ELF-1 (cell line): ENCODE results near the gene TTLL1.
"Not testable (repeated sequence)": the region's sequence is repeated elsewhere in the genome, so short reads cannot be mapped to it uniquely, and the experiment has no call there.

Experiments used
- DNase-seq: peaks from one replicate; pipeline ENCODE4 v3.0.0-alpha.2; 2016; ENCODE audit warnings: low read depth, low spot score

Gene TTLL1

DNA sequence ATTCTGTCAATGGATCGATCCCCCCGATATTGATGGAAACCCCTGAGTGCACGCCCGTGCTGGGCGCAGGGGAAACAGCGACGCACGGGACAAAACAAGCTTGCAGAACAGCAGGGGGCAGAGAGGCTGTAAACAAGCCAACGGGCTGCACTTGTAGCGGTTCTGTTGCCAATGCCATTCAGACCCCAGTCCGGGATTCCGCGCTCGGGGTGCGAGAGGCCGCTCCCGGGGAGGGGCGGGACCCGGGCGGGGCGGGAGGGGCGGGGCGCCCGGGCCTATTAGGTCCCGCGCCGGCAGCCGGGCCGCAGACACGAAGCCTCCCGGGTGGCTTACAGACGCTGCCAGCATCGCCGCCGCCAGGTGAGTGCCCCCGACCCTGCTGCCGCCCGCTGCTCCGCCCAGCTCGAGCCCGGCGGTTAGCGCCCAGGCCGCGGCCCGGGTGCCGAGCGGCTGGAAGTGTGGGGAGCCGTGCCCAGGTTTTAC is 21.3 kb upstream of the TTLL1 start, which contains the start of gene BIK:
Gene BIK, plus strand, starts transcription at position 307 of the 483 bp plus-strand sequence. CDS start 13,273 bp downstream, outside the sequence.
- DNase-seq = peak; percentile 72

DNA sequence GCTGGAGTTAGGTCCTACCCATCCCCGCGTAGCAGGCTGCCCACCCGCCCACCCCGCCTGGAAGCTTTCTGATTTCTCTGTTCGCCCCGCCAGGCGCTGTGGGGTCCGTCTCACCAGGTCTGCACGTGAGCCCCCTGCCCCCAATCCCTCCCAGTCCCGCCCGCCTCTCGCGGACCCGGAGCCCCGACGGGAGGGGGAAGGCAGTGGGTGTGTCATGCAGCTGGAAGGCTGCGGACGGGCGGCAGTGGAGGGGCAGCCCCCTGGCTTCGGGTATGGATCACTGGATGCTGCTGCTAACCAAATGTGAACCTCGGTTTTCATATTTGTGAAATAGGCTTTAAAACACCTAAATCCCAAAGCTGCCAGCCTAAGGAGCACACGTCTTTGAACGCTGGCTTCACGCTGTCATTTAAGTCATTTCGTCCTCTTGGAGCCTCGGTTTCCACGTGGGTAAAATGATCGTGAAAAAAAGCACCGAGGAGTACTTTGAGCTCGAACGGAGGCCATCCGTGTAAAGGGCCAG is 20.8 kb upstream of the TTLL1 start:
- DNase-seq = peak; percentile 52

DNA sequence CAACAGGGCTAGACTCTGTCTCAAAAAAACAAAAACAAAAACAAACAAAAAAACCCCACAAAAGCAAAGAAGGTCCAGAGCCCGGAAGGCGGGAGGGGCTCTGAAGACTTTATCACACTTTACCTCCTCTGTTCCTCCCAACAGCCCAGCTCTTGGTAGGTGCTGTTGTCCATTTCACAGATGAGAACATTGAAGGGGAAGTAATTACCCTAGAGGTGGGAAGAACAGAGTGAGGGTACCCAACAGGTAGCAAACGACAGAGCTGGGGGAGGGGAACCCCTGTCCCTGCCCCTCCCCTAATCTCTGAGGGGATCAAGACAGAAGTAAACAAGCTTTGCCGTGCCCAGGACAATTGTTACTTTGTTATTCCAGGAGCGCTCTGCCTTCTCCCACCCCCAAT is 20.3 kb upstream of the TTLL1 start:
- DNase-seq = no peak

DNA sequence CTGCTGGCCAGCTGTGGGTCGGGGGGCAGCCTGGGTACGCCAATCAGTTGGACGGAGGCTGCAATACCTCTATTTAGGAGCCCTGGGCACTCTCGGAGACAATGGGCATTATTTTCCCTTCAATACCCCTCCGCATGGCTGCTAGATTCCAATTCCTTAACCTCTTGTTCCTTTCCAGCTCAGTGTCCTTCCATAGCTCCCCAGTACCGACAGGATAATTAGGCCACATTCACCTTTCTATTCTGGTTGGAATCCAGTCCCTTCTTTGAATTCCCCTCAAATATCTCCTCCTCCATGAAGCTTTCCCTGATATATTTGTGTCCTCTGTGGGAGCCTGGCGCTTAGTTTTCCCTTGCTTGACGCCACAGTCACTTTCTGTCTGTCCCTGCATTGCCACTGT is 17.1 kb upstream of the TTLL1 start:
- no peak for DNase-seq

DNA sequence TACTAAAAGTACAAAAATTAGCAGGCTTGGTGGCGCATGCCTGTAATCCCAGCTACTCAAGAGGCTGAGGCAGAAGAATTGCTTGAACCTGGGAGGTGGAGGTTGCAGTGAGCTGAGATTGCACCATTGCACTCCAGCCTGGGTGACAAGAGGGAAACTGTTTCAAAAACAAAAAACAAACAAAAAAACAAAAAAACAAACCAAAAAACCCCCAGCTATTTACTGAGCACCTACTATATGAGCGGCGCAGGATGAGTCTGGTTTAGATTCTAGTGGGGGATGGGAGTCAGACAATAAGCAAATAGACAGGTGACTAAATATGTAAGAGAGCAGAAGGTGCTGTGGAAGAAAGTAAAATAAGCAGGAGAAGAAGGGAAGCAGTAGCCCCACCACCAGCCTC is 15.8 kb upstream of the TTLL1 start:
- DNase-seq = not testable (repeated sequence)

DNA sequence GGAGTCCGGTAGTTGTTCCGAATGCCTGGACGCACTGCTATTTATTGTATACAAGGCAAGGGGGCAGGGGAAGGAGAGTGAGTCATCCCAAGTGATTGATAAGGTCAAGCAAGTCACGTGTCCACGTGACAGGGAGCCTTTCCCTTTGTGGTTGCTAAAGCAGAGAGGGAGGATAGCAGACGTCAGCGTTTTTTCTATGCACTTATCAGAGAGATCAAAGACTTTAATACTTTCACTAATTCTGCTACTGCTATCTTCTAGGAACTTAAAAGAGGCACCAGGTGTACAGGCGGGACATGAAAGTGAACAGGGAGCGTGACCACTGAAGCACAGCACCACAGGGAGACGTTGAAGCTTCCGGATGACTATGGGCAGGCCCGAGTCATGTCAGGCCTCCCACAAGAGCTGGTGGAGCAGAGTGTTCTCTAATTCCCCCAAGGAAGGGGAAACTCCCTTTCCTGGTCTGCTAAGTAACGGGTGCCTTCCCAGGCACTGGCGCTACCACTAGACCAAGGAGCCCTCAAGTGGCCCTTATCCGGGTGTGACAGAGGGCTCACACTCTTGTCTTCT is 14.9 kb upstream of the TTLL1 start:
- peak; percentile 91 for DNase-seq

DNA sequence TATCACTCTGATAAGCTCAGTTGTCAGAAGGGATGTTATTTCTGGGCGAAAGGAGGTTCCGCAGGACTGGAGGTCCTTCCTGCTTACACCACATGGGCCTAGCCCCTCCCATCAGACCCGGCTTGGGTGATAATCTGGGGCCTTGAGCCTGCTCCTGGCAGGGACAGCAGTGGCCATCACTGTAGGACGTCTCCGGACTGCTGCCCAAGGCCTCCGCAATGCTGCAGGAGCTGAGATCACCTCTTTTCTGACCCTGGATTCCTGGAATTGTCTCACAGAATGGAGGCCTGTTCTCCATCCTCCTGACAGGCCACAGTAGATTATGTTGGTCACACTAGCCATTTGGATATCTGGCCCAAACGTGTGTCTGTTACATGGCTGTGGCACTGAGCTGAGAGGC is 12.1 kb upstream of the TTLL1 start:
- peak; percentile 85 for DNase-seq

DNA sequence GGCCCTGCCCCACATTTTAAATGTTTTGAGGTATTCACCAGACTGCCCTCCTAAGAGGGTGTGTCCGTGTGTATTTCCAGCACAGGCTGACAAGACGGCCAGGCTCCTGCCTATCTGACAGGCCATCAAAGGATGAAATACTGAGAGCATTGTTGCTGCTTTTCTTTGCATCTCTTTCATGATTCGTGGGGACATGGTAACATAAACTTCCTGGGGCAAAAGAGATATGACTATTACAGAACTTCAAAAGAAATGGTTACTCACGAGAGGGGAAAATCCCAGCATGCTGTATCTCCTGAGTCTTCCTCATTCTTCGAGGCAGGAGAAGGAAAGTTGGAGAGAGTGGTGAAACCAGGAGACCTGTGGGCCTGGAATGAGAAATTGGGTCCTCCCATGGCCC is 11.0 kb upstream of the TTLL1 start:
- DNase-seq = no peak

DNA sequence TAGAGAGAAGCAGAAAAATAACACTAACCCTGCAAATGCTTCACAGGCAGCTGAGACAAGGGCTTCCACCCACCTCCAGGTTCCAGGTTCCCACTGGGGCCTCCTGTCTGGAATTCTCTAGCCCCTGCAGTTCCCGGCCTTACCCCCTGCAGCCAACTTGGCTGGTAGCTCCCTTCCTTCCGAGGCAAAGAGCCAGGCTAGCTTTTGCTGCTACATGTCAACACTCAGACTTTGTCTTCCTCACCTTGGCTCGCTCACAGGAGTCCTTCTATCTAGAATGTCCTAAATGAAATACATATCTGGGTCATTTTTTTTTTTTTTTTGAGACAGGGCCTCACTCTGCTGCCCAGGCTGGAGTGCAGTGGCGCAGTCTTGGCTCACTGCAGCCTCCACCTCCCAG is 9.9 kb upstream of the TTLL1 start:
- DNase-seq = no peak

DNA sequence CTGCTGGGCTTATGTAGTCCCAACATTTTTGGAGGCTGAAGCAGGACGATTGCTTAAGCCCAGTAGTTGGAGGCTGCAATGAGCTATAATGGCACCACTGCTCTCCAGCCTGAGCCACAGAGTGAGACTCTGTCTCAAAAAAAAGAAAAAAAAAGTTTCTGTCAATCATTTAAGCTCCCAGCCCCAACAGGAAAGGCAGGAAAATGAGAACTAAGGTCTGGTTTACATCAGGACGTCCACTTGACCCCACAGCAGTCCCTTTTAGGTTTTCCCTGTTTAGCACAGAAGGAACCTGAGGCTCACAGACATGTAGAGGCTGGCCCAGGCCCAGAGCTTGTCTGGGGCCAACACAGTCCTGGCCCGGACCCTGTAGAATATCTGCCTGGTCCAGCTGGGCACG is 9.2 kb upstream of the TTLL1 start:
- peak; percentile 63 for DNase-seq

DNA sequence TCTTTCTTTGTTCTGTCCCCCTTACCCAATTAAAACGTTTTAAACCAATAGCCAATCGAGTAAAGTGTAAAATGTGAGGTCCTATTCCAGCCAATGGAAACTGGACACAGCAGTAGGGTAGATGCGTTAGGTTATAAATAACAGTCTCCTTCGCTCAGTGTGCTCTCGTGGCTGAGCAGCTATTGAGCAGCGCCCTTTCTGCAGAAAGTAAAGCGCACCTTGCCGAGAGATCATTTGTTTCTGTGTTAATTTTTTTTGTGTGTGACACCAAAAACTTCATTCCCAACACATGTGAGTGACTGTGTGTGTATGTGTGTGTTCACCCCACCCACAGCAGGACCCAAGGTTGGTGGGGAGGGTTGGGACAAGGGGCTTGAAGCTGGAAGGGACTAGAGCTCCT is 7.2 kb upstream of the TTLL1 start:
- DNase-seq = no peak

DNA sequence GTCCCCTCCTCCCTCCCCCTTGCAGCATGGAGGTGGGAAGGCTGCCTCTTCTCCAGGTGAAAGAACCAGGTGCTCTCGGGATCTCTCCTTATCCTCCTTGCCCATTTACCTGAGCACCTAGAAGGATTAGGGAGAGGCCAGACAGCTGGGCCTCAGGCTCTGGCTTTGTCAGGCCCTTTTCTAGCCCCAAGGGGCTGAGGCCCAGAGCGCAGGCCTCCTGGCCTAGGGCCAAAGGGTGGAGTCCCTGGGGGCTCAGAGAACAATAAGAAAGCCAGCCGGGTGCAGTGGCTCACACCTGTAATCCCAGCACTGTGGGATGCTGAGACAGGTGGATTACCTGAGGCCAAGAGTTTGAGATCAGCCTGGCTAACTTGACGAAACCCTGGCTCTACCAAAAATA is 5.4 kb upstream of the TTLL1 start:
- DNase-seq = no peak

DNA sequence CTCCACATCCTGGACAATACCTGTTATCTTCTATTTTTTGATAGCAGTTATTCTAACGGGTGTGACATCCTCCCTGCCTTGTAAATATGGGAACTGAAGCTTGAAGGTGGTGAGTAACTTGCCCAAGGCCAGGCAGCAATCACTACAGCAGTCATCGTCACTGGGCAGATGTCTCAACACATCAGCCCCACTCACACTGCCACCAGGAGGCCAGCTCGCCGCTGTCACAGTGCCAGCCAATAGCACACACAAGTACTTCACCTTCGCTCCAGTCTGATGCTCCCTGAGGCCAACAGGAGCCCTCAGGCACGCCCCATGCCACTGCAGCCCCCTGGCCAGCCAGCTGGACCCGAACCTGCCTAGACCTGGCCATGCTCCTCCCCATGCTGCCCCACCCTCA is 4.9 kb upstream of the TTLL1 start:
- peak; percentile 54 for DNase-seq

DNA sequence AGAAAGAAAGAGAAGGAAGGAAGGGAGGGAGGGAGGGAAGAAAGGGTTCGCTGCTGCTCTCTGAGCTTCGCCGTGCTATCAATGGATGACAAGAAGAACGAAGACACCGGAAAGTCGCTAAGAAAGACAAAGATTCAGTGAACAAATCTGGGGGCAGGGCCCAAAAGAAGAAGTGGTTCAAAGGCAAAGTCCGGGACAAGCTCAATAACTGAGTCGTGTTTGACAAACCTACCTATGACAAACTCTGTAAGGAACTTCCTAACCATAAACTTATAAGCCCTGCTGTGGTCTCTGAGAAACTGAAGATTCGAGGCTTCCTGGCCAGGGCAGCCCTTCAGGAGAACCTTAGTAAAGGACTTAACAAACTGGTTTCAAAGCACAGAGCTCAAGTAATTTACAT is 2.9 kb upstream of the TTLL1 start:
- DNase-seq = no peak

DNA sequence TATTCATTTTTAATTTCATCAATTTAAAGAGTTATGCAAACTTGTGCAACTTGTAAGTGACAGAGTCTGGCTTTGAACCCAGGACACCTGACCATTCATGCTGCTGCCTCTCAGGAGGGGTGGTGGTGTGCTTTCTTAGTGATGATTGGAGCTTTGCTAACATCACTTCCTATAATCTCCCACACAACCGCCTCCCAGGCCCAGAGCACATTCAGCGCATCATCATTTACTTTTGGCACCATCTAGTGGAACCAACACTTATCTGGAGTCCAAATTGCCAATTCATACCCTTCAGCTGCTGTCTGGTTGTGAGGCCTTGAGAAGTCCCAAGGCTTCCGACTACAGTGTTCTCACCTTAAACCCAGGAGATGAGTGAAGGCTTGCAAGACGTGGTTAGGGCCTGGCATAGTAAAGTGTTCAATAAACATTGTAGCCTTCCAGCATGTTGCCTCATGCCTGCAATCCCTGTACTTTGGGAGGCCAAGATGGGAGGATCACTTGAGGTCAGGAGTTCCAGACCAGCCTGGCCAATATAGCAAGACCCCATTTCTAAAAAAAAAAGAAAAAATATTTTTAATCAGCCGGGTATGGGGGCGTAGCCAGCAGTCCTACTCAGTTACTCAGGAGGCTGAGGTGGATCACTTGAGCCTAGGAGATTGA is 1.1 kb upstream of the TTLL1 start:
- DNase-seq = peak; percentile 56

DNA sequence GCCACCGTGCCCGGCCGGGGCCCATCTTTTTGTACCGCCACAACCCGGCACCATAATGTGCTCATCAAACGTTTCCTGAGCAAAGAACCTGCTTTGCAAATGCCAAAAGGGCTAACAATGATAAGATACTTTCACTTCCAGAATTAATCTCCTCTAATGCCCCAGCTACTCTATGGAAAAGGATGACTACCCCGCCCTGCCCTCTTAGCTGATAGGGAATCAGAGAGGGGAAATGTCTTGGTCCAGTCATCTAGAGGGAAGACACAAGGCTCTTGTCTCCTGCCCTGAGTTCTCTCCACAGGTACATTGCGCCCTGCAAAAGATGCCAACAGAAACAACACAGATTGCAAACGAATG is 586 bp downstream of the TTLL1 start:
- DNase-seq = no peak

DNA sequence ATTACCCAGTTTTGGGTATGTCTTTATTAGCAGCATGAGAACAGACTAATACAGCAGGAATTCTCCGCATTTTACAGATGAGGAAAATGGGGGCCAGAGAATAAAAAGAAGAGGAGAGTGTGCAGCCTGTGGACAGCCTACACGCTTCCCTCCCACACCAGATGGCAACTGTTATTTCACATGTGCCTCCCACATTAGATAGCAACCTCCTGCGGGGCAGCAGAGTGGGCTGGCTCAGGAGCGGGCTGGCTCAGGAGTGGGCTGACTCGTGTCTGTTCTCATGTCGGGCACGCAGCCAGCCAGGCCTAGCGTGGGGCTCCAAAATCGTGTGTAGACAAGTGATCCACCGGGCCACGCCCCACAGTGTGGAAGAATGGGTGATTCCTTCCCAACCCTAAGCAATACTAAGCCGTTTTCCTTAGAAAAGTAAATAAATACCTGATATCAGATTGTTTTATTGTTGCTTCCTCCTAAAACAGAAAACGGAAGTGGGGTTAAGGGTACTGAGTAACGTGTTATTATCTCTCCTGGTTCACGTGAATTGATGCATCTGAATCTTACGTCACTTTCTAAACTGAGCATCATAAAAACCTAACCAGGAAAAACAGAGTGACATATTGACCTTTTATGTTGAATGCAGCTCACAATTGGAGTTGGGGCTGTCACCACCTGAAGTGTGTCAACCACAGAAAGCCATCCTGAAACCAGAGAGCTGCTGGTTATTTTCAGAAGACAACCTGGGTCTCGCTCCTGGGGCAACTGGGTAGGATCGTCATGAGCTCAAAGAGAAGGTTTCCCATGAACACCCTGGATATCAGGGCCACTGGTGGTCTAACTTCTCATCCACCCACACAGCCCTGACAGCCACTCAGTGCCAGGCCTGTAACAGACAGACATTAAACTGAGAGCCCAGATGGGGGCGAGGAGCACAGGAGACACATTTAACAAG is 3.3 kb downstream of the TTLL1 start:
- DNase-seq = no peak

DNA sequence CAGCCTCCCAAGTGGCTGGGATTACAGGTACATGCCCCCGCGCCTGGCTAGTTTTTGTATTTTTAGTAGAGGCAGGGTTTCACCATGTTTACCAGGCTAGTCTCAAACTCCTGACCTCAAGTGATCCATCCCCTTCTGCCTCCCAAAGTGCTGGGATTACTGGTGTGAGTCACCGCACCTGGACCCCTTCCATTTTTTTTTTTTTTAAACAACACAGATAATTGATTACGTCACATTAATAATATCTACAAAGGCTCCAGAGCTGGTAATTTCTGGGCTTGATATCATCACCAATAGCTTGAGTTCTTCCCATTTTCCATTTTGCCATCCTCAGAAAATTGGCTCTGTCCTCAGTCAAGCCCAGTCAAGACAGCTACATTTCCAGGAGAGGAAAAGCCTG is 7.2 kb downstream of the TTLL1 start:
- no peak for DNase-seq

DNA sequence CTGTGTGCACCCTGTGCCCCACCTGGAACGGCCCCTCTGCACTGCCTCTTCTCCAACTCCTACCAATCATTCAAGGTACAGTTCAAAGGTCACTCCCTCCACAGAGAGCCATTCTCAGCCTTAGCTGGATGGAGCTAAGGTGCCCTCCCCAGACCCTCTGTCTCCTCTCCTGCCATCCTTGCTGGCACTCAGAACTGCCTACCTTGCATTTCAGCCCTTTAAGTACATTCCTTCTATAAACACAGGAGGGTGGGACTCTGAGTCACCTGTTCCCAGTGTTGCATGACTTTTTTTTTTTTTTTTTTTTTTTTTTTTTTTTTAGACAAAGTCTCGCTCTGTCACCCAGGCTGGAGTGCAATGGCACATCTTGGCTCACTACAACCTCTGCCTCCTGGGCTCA is 8.6 kb downstream of the TTLL1 start:
- DNase-seq = no peak

DNA sequence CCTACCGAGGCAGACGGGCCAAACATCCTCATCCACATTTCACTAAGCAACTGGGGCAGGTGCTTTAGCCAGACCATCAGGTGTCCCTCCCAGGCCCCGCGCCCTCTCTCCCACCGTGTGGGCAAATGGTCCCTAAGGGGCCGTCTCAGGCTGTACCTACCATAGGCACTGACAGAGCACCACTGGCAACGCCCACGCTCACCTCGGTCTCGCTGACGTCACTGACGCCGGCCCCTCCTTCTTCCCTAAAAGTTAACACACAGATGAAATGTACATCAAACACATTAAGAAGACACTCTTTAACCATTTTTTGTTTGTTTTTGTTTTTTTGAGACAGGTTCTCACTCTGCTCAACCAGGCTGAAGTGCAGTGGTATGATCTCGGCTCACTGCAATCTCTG is 9.4 kb downstream of the TTLL1 start:
- no peak for DNase-seq

DNA sequence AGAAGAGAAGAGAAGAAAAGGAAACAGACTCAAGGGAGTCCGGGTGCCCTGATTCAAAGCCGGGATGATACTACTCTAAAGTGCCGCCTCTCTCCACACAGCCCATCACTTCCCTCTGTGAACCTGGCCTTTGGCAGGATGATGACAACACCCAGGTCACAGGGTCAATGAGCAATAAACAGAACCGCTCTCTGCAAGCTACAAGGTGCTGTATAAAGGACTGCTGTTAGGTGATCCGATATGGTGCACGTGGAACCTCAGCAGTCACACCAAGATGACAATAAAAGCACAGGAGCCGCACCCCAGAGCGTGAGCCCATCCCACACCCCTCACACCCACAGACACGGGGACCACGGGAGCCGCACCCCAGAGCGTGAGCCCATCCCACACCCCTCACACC is 10.7 kb downstream of the TTLL1 start:
- DNase-seq = no peak

DNA sequence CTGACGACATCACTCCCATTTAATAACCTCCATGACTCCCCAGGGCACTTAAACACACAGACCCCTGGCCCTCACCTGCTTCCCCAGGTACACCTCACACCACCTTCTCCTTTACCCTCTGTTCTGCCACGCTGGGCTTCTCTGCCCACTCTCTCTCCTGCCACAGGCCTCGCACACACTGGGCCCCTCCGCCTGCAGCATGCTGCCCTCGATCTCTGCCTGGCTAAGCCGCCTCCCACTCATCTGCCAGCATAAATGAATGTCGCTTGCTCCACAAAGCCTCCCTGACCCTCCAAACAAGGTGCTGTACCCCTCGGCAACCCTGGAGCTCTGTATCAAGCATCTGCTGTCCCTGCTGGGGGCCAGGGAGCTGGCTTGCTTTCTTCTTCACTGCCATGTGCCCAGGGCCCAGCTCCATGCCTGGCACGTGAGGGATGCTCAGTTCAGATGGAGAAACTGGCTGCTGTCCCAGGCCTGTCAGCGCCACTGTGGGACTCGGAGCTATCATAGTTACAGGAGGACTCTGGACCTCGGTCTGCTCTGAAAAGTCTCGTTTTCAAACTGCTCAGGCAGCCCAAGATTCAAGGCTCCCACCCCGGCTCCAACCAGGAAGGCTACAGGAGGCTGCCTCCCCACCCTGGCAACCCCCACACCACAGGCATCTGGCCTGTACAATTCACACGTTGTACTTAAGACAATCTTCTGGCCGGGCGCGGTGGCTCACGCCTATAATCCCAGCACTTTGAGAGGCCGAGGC is 11.9 kb downstream of the TTLL1 start:
- DNase-seq = no peak
